Panc1 (cell line): ENCODE results near the gene ENO4.

Experiments
- CTCF ChIP-seq: fragments of 450-650 bp; IDR thresholded peaks from 2 replicates; pipeline ENCODE4 v1.5.1; 2017; ENCODE audit warnings: mild to moderate bottlenecking
- POLR2AphosphoS5 ChIP-seq: IDR thresholded peaks from 2 replicates; pipeline ENCODE4 v1.6.1; 2012; ENCODE audit warnings: mild to moderate bottlenecking, low read depth, low read length, moderate library complexity
- REST ChIP-seq, 2 experiments: IDR thresholded peaks; 2 replicates each; pipeline ENCODE4 v1.6.1; 2011 to 2012; ENCODE audit warnings: low read depth in 2 of 2, control low read depth in 1 of 2, low read length in 1 of 2, mild to moderate bottlenecking in 1 of 2, moderate library complexity in 1 of 2; ENCODE audit not compliant: insufficient read depth in 1 of 2
- SIN3A ChIP-seq: IDR thresholded peaks from 2 replicates; pipeline ENCODE4 v1.6.1; 2012; ENCODE audit warnings: low read depth, mild to moderate bottlenecking, low read length, moderate library complexity, borderline replicate concordance; ENCODE audit not compliant: insufficient read depth

GRCh38 chr10:116931806-116932205, 82.5 kb downstream of the ENO4 start:
- no peak for TF ChIP-seq CTCF
- TF ChIP-seq POLR2AphosphoS5: no peak
- TF ChIP-seq REST (IDR thresholded peaks at IDR 0.05; ENCODE audit: insufficient read depth in 1 of 2, low read depth in 2 of 2, low read length in 1 of 2): no peak
- TF ChIP-seq SIN3A: no peak
